ENCODE data around the gene NKX2-4.

DNA sequence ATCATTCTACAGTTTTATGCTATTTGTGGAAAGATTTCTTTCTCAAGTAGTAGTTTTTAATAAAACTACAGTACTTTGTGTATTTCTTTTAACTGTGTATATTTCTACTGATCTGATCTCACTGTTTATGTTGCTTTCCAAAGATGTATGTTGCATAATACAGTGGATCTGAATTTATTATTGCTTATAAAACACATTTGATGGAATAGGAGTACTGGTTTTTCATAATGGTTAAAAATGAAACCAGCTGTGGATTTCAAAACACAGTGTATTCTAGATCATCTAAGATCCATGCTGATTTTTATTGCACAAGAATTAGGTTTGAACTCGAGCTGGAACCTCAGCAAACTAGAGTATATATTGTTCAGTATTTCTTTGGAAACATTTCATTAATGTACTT lies 8.0 kb downstream of the NKX2-4 start:
- TF ChIP-seq, protein P1, sequence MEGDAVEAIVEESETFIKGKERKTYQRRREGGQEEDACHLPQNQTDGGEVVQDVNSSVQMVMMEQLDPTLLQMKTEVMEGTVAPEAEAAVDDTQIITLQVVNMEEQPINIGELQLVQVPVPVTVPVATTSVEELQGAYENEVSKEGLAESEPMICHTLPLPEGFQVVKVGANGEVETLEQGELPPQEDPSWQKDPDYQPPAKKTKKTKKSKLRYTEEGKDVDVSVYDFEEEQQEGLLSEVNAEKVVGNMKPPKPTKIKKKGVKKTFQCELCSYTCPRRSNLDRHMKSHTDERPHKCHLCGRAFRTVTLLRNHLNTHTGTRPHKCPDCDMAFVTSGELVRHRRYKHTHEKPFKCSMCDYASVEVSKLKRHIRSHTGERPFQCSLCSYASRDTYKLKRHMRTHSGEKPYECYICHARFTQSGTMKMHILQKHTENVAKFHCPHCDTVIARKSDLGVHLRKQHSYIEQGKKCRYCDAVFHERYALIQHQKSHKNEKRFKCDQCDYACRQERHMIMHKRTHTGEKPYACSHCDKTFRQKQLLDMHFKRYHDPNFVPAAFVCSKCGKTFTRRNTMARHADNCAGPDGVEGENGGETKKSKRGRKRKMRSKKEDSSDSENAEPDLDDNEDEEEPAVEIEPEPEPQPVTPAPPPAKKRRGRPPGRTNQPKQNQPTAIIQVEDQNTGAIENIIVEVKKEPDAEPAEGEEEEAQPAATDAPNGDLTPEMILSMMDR (IDR thresholded peaks at IDR 0.05), result no peak
- TF ChIP-seq POLR2A (IDR thresholded peaks at IDR 0.05), result no peak
